Tibial artery (tissue), 4 donors: ENCODE data around the gene CYBRD1.
"Not testable (repeated sequence)": the region's sequence is repeated elsewhere in the genome, so short reads cannot be mapped to it uniquely, and the experiment has no call there.

Source experiments
- DNase-seq, 2 donors: peaks; one replicate each; pipeline ENCODE4 v3.0.0-alpha.2; 2019
- H3K27ac ChIP-seq, 2 donors: fragments of 200-600 bp; sonication (generic) in 1 of 2; 1 replicate in 1 of 2; 2 replicates in 1 of 2; pipeline ENCODE4 v1.5.1; 2018 to 2019; ENCODE audit warnings: mild to moderate bottlenecking in 1 of 2
- H3K27me3 ChIP-seq, 2 donors: fragments of 200-600 bp; sonication (generic) in 1 of 2; one replicate each; pipeline versions ENCODE4 v1.5.1 to v1.6.0; 2016 to 2019
- H3K36me3 ChIP-seq, 3 donors: fragments of 200-600 bp; sonication (generic) in 2 of 3; one replicate each; pipeline ENCODE4 v1.5.1; 2016 to 2019; ENCODE audit warnings: mild to moderate bottlenecking in 2 of 3
- H3K4me1 ChIP-seq, 4 donors: fragments of 200-600 bp; sonication (generic) in 2 of 4; 1 replicate in 3 of 4; 2 replicates in 1 of 4; pipeline ENCODE4 v1.5.1; 2016 to 2019
- H3K4me3 ChIP-seq, 2 donors: fragments of 200-600 bp; sonication (generic) in 1 of 2; 1 replicate in 1 of 2; 2 replicates in 1 of 2; pipeline ENCODE4 v1.5.1; 2018 to 2019; ENCODE audit warnings: mild to moderate bottlenecking in 2 of 2
- H3K9me3 ChIP-seq, 3 donors: fragments of 200-600 bp; sonication (generic) in 1 of 3; one replicate each; pipeline ENCODE4 v1.5.1; 2016 to 2019
- CTCF ChIP-seq, 2 experiments: fragments of 200-600 bp in 1 of 2; fragments of 450-650 bp in 1 of 2; IDR thresholded peaks; one replicate each; pipeline ENCODE4 v1.5.1; 2017 to 2019; ENCODE audit warnings: antibody characterized with exemption in 2 of 2, mild to moderate bottlenecking in 1 of 2, moderate library complexity in 1 of 2
- intact Hi-C: fragments of 100-400 bp; cut with DNase I; formaldehyde crosslinking; loops from one replicate; pipeline ENCODE4 v1.15.0; 2023; ENCODE audit warnings: low total_unique reads

The CYBRD1 gene

GRCh38 chr2:171490577-171490976, 31.7 kb upstream of the CYBRD1 start:
- intact Hi-C loops = no loop called here
- H3K36me3 ChIP-seq = no peaks in the 10 kb centered on the region
- H3K4me1 ChIP-seq = no peaks in the 10 kb centered on the region
- no peak overlapping the region for H3K4me3 ChIP-seq
- H3K27ac ChIP-seq = no peak overlapping the region
- TF ChIP-seq CTCF (IDR thresholded peaks at IDR 0.05) = no peak
- no peaks in the 10 kb centered on the region for H3K27me3 ChIP-seq
- DNase-seq = no peak
- no peaks in the 10 kb centered on the region for H3K9me3 ChIP-seq

- H3K4me1 ChIP-seq = no peaks in the 10 kb centered on the region
- no peak overlapping the region for H3K4me3 ChIP-seq
- H3K27me3 ChIP-seq = no peaks in the 10 kb centered on the region
- DNase-seq = no peak
- intact Hi-C loops = no loop called here
- H3K9me3 ChIP-seq = no peaks in the 10 kb centered on the region
- no peak overlapping the region for H3K27ac ChIP-seq
- no peaks in the 10 kb centered on the region for H3K36me3 ChIP-seq
- no peak for TF ChIP-seq CTCF (IDR thresholded peaks at IDR 0.05)
Observed at GRCh38 chr2:171491292-171491691, 31.0 kb upstream of the CYBRD1 start.

GRCh38 chr2:171492664-171493063, 29.6 kb upstream of the CYBRD1 start:
- Histone ChIP-seq H3K27ac (no peak overlapping the region), H3K36me3 (no peaks in the 10 kb centered on the region), H3K9me3 (no peaks in the 10 kb centered on the region), H3K4me3 (no peak overlapping the region), H3K4me1 (no peaks in the 10 kb centered on the region), H3K27me3 (no peaks in the 10 kb centered on the region)
- TF ChIP-seq CTCF (IDR thresholded peaks at IDR 0.05) = no peak
- intact Hi-C loops = no loop called here
- no peak for DNase-seq

- H3K9me3 ChIP-seq, DNase-seq, H3K4me1 ChIP-seq, H3K27me3 ChIP-seq, intact Hi-C loops, H3K4me3 ChIP-seq, H3K27ac ChIP-seq, H3K36me3 ChIP-seq: not testable (repeated sequence)
Observed at GRCh38 chr2:171497664-171498063, 24.6 kb upstream of the CYBRD1 start.

- no peak for DNase-seq
- Histone ChIP-seq H3K4me1 (no peaks in the 10 kb centered on the region), H3K36me3 (no peaks in the 10 kb centered on the region), H3K4me3 (no peak overlapping the region), H3K9me3 (no peaks in the 10 kb centered on the region), H3K27me3 (no peaks in the 10 kb centered on the region), H3K27ac (no peak overlapping the region)
- no peak for TF ChIP-seq CTCF (IDR thresholded peaks at IDR 0.05)
- intact Hi-C loops = no loop called here
Observed at GRCh38 chr2:171505374-171505773, 16.9 kb upstream of the CYBRD1 start.

- no peaks in the 10 kb centered on the region for H3K36me3 ChIP-seq
- H3K4me3 ChIP-seq = no peak overlapping the region
- H3K4me1 ChIP-seq = peaks cover 0 to 5% (median 0%) of the 10 kb centered on the region in 4 donors
- H3K27me3 ChIP-seq = no peaks in the 10 kb centered on the region
- intact Hi-C loops = no loop called here
- H3K9me3 ChIP-seq = no peaks in the 10 kb centered on the region
- no peak overlapping the region for H3K27ac ChIP-seq
- TF ChIP-seq CTCF (IDR thresholded peaks at IDR 0.05) = no peak
- DNase-seq = no peak
Observed at GRCh38 chr2:171509945-171510731, 12.1 kb upstream of the CYBRD1 start.
